Testis (tissue), 3 donors: ENCODE measurements around the gene LRMDA. TPM values are rescaled to one million over a fixed set of nuclear protein-coding genes. Genes with fewer than 3 reads are reported as not detected.

Experiments used
- DNase-seq: peaks from one replicate; pipeline ENCODE4 v3.0.0-alpha.2; 2019
- H3K27ac ChIP-seq, 2 donors: fragments of 200-600 bp; sonication (generic); one replicate each; pipeline ENCODE4 v1.5.1; 2019
- H3K27me3 ChIP-seq: fragments of 200-600 bp; sonication (generic); one replicate; pipeline ENCODE4 v1.5.1; 2019
- H3K36me3 ChIP-seq: fragments of 200-600 bp; sonication (generic); one replicate; pipeline ENCODE4 v1.5.1; 2017; ENCODE audit warnings: low read depth; ENCODE audit errors: missing control alignments
- H3K4me1 ChIP-seq: fragments of 200-600 bp; sonication (generic); one replicate; pipeline ENCODE4 v1.5.1; 2019
- H3K4me3 ChIP-seq, 2 donors: fragments of 200-600 bp; sonication (generic); one replicate each; pipeline ENCODE4 v1.5.1; 2017 to 2019
- H3K9me3 ChIP-seq: fragments of 200-600 bp; sonication (generic); one replicate; pipeline ENCODE4 v1.5.1; 2017
- POLR2A ChIP-seq: fragments of 450-650 bp; IDR thresholded peaks from one replicate; pipeline ENCODE4 v1.6.1; 2017; ENCODE audit warnings: antibody characterized with exemption, mild to moderate bottlenecking, moderate library complexity
- WGBS, 2 donors: methylation state at CpG; one replicate each; pipeline ENCODE4 v1.1.5; 2018; 5-methylcytosine and 5-hydroxymethylcytosine counted together
- intact Hi-C: fragments of 100-400 bp; cut with DNase I; formaldehyde crosslinking; loops from one replicate; pipeline ENCODE4 v1.15.1; 2023; ENCODE audit warnings: low total_unique reads
- polyA plus RNA-seq: library from polyadenylated mRNA; stranded (reverse); fragments of 350-450 nt; fragmentation: Illumina TruSeq; extraction: RNeasy Lipid Tissue Mini Kit (QIAGEN cat#74804); gene quantifications from one replicate; pipeline ENCODE4 v1.2.3, GENCODE V29; 2014; ENCODE audit warnings: low read depth, low replicate concordance; ENCODE audit not compliant: insufficient read depth
- total RNA-seq, 2 donors: library from RNA; depleted of rRNA; stranded (reverse); fragments of >200 nt; gene quantifications; one replicate each; pipeline ENCODE4 v1.2.3, GENCODE V29; 2016
- TF ChIP-seq, protein P1 (sequence below), 3 experiments: fragments of 450-650 bp in 2 of 3; fragments of 200-600 bp in 1 of 3; sonication (generic) in 1 of 3; IDR thresholded peaks; one replicate each; pipeline ENCODE4 v1.5.1; 2016 to 2019; ENCODE audit warnings: antibody characterized with exemption in 3 of 3, mild to moderate bottlenecking in 2 of 3, moderate library complexity in 1 of 3

The LRMDA gene
- total and polyA plus RNA-seq, 3 donors from 2014 or later, result 7.6 to 13.8 (median 10.6) TPM

DNA sequence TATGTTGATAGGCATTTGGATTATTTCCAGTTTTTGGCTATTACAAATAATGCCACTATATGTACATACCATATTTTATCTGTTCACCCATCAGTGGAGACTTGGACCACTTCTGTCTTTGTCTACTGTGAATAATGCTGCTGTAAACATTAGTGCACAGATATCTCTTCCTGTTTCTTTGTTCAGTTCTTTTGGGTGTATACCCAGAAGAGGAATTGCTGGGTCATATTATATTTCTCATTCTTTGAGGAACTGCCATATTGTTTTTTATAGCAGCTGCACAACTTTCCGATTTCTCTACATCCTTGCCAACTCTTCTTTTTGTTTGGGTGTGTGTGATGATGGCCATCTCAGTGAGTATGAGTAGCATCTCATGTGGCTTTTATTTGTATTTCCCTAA lies 218.0 kb downstream of the LRMDA start:
- Histone ChIP-seq H3K4me3 (no peak overlapping the region), H3K4me1 (peaks cover 16% of the 10 kb centered on the region)
- WGBS, 2 donors, result 82 to 89% methylated on average over 1 of the region's 1 CpG

DNA sequence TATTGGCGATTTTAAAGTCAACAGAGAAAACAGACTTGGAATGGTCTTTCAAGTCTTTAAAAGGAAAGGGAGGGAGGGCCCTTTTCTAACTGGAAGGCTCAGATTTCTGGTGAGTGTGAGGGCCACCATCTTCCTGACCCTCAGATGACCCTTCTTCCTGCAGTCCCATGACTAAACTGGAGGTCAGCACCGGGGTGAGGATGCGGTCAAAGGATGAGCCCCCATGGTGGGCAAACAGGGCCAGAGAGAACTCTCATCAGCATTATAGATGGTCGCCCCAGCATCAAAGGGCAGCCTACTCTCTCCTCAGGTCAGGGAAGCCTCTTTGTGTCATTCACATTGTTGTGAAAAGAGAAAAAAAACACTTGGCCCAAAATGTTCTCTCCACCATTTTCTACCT lies 219.2 kb downstream of the LRMDA start:
- Histone ChIP-seq H3K4me1 (peaks cover 26% of the 10 kb centered on the region), H3K36me3 (no peaks in the 10 kb centered on the region), H3K27ac (no peak overlapping the region), H3K4me3 (no peak overlapping the region), H3K9me3 (no peaks in the 10 kb centered on the region), H3K27me3 (no peaks in the 10 kb centered on the region)
- intact Hi-C loops, result no loop called here
- no peak for DNase-seq
- TF ChIP-seq POLR2A, result no peak
- TF ChIP-seq, protein P1, sequence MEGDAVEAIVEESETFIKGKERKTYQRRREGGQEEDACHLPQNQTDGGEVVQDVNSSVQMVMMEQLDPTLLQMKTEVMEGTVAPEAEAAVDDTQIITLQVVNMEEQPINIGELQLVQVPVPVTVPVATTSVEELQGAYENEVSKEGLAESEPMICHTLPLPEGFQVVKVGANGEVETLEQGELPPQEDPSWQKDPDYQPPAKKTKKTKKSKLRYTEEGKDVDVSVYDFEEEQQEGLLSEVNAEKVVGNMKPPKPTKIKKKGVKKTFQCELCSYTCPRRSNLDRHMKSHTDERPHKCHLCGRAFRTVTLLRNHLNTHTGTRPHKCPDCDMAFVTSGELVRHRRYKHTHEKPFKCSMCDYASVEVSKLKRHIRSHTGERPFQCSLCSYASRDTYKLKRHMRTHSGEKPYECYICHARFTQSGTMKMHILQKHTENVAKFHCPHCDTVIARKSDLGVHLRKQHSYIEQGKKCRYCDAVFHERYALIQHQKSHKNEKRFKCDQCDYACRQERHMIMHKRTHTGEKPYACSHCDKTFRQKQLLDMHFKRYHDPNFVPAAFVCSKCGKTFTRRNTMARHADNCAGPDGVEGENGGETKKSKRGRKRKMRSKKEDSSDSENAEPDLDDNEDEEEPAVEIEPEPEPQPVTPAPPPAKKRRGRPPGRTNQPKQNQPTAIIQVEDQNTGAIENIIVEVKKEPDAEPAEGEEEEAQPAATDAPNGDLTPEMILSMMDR (IDR thresholded peaks at IDR 0.05), result no peak
- WGBS, 2 donors, result 82 to 86% methylated on average over 4 of the region's 4 CpGs

More for the DNA sequence above, 218.0 kb downstream of the LRMDA start:
- DNase-seq, result no peak
- Histone ChIP-seq H3K27me3 (no peaks in the 10 kb centered on the region), H3K27ac (no peak overlapping the region), H3K36me3 (no peaks in the 10 kb centered on the region), H3K9me3 (no peaks in the 10 kb centered on the region)
- intact Hi-C loops, result no loop called here
- TF ChIP-seq, protein P1 (IDR thresholded peaks at IDR 0.05), result no peak
- no peak for TF ChIP-seq POLR2A

DNA sequence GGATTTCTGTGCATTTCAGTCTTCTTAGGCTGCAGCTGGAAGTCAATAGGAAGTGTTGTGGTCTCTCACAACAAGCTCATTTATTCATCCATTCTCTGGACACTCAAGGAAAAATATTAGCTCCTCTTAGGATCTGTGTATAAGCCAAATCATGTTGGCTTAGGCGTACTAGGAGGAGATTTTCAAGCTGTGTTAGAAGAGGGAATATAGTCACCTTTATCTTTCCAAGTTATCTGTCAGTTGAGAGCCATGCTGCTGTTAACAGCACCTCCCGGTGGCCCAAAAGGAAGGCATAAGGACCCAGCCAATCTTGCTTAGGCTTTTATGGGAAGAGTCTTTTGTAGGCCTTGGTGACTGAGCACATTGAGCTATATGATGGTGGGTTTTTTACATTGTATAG lies 220.0 kb downstream of the LRMDA start:
- Histone ChIP-seq H3K36me3 (no peaks in the 10 kb centered on the region), H3K4me3 (no peak overlapping the region), H3K27ac (no peak overlapping the region), H3K4me1 (peaks cover 33% of the 10 kb centered on the region), H3K9me3 (no peaks in the 10 kb centered on the region), H3K27me3 (no peaks in the 10 kb centered on the region)
- TF ChIP-seq, protein P1 (IDR thresholded peaks at IDR 0.05), result no peak
- TF ChIP-seq POLR2A, result no peak
- DNase-seq, result no peak
- 94 to 98% methylated on average over 2 of the region's 2 CpGs for WGBS, 2 donors
- intact Hi-C loops, result no loop called here

DNA sequence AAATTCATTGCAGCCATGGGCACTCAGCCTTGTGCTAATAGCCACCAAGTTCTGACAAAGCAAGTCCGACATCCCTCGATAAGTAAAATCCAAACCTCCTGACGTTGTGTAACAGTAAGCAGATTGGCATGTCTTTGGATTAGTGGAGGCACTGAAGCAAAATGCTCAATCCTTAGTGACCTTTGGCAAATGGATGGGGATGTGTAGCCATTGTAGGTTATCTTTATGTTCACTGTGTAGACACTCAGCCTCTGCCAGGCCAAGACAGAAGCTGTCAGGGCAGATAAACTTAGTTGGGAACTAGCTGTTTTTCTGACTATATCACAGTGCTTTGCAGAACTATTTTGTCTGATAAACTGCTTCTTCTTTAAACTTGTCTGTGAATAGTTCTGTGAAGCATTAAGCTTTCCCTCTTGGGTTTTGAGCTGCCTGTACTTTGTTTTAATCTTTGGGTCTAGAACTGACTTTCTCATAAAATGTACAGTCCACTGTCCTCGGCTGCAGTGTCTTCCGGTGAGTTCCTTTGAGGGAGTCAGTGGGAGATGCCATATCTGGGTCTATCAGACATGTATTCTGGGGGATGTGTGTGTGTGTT lies 220.8 kb downstream of the LRMDA start:
- TF ChIP-seq, protein P1 (IDR thresholded peaks at IDR 0.05), result no peak
- no peak for TF ChIP-seq POLR2A
- no peak overlapping the region for H3K4me3 ChIP-seq
- WGBS, 2 donors, result 60 to 75% methylated on average over 5 of the region's 5 CpGs
- intact Hi-C loops, result no loop called here
- H3K4me1 ChIP-seq, result peaks cover 35% of the 10 kb centered on the region
- peak overlapping the region in 1 of 2 donors; percentile 16 for H3K27ac ChIP-seq
- DNase-seq, result no peak
- H3K9me3 ChIP-seq, result no peaks in the 10 kb centered on the region
- no peaks in the 10 kb centered on the region for H3K36me3 ChIP-seq
- no peaks in the 10 kb centered on the region for H3K27me3 ChIP-seq

DNA sequence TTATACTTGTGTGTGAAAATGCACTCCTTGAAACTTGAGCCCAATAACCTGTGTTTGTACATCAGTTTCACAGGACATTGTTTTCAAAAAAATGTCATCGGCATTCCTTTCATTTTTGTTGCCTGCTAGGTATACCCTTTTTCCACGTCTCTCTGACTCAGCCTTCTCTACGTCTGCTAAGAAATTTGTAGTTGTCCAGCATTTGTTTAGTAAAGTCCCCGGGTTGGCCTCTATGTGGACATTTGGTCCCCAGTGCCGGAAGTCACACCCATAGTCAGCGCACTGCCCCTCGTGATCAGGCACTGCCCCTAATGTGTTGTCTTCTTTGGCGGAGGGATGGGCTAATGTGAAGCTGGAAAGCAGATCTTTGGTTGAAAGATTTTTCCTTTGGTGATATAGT lies 222.3 kb downstream of the LRMDA start:
- Histone ChIP-seq H3K27me3 (no peaks in the 10 kb centered on the region), H3K9me3 (no peaks in the 10 kb centered on the region), H3K4me3 (no peak overlapping the region), H3K27ac (no peak overlapping the region), H3K4me1 (peaks cover 35% of the 10 kb centered on the region), H3K36me3 (no peaks in the 10 kb centered on the region)
- no peak for DNase-seq
- intact Hi-C loops, result no loop called here
- TF ChIP-seq POLR2A, result no peak
- TF ChIP-seq, protein P1 (IDR thresholded peaks at IDR 0.05), result no peak
- WGBS, 2 donors, result 95% methylated on average over 8 of the region's 8 CpGs
